H9 (cell line): ENCODE data around the gene BCKDHB. TPM values are rescaled to one million over a fixed set of nuclear protein-coding genes. Genes with fewer than 3 reads are reported as not detected.

Experiments
- DNase-seq: peaks from one replicate; pipeline ENCODE4 v3.0.0-alpha.2; 2017
- H2AFZ ChIP-seq: one replicate; pipeline ENCODE4 v1.6.1; 2013; ENCODE audit warnings: mild to moderate bottlenecking, low read length, control low read depth, moderate library complexity
- H2AK5ac ChIP-seq: 2 replicates; pipeline ENCODE4 v1.6.1; 2013; ENCODE audit warnings: low read length, control low read depth, mixed read lengths; ENCODE audit not compliant: insufficient read length
- H2BK120ac ChIP-seq: one replicate; pipeline ENCODE4 v1.6.1; 2013; ENCODE audit warnings: low read depth, mild to moderate bottlenecking, low read length, control low read depth, inconsistent platforms; ENCODE audit not compliant: poor library complexity, severe bottlenecking
- H2BK12ac ChIP-seq: 2 replicates; pipeline ENCODE4 v1.6.1; 2013; ENCODE audit warnings: low read length, control low read depth, mixed read lengths, low read depth; ENCODE audit not compliant: insufficient read length
- H2BK15ac ChIP-seq: 2 replicates; pipeline ENCODE4 v1.6.1; 2013; ENCODE audit warnings: low read depth, low read length, control low read depth
- H2BK20ac ChIP-seq: one replicate; pipeline ENCODE4 v1.6.1; 2013; ENCODE audit warnings: low read depth, mild to moderate bottlenecking, low read length, control low read depth, inconsistent platforms; ENCODE audit not compliant: poor library complexity, severe bottlenecking
- H2BK5ac ChIP-seq: 2 replicates; pipeline ENCODE4 v1.6.1; 2013; ENCODE audit warnings: low read length, control low read depth, mixed read lengths; ENCODE audit not compliant: insufficient read length
- H3K14ac ChIP-seq: 2 replicates; pipeline ENCODE4 v1.6.1; 2013; ENCODE audit warnings: low read length, control low read depth; ENCODE audit not compliant: insufficient read depth
- H3K18ac ChIP-seq: 2 replicates; pipeline ENCODE4 v1.6.1; 2013; ENCODE audit warnings: low read depth, mild to moderate bottlenecking, mixed read lengths, low read length, control low read depth; ENCODE audit not compliant: insufficient read length
- H3K23ac ChIP-seq: 2 replicates; pipeline ENCODE4 v1.6.1; 2013; ENCODE audit warnings: low read length, control low read depth, mixed read lengths, low read depth; ENCODE audit not compliant: insufficient read length
- H3K23me2 ChIP-seq: 2 replicates; pipeline ENCODE4 v1.6.1; 2013; ENCODE audit warnings: low read depth, mild to moderate bottlenecking, mixed read lengths, low read length, control low read depth; ENCODE audit not compliant: insufficient read length, poor library complexity, severe bottlenecking
- H3K27ac ChIP-seq: 2 replicates; pipeline ENCODE4 v1.5.1; 2013; ENCODE audit warnings: low read length, control low read depth, mixed read lengths, low read depth; ENCODE audit not compliant: insufficient read length
- H3K27me3 ChIP-seq: 2 replicates; pipeline ENCODE4 v1.6.1; 2013; ENCODE audit warnings: low read length, control low read depth, inconsistent platforms; ENCODE audit not compliant: insufficient read depth
- H3K4ac ChIP-seq: 2 replicates; pipeline ENCODE4 v1.6.1; 2013; ENCODE audit warnings: low read depth, mild to moderate bottlenecking, control low read depth, inconsistent platforms, low read length, moderate library complexity
- H3K4me1 ChIP-seq: 2 replicates; pipeline ENCODE4 v1.6.1; 2013; ENCODE audit warnings: low read length, control low read depth, inconsistent platforms; ENCODE audit not compliant: insufficient read depth
- H3K4me2 ChIP-seq: 2 replicates; pipeline ENCODE4 v1.6.1; 2013; ENCODE audit warnings: low read length, control low read depth, mixed read lengths; ENCODE audit not compliant: insufficient read length, insufficient read depth
- H3K56ac ChIP-seq: 2 replicates; pipeline ENCODE4 v1.6.1; 2013; ENCODE audit warnings: low read depth, mild to moderate bottlenecking, mixed read lengths, low read length, control low read depth; ENCODE audit not compliant: insufficient read length
- H3K79me1 ChIP-seq: 2 replicates; pipeline ENCODE4 v1.6.1; 2013; ENCODE audit warnings: low read depth, mild to moderate bottlenecking, moderate library complexity, low read length, control low read depth, inconsistent platforms; ENCODE audit not compliant: insufficient read depth, poor library complexity, severe bottlenecking
- H3K79me2 ChIP-seq: 2 replicates; pipeline ENCODE4 v1.6.1; 2013; ENCODE audit warnings: low read length, control low read depth, inconsistent platforms; ENCODE audit not compliant: insufficient read depth
- H3K9ac ChIP-seq: 2 replicates; pipeline ENCODE4 v1.6.1; 2013; ENCODE audit warnings: low read length, control low read depth, mixed read lengths; ENCODE audit not compliant: insufficient read length; ENCODE audit errors: extremely low read depth
- H3K9me3 ChIP-seq: one replicate; pipeline ENCODE4 v1.6.1; 2013; ENCODE audit warnings: low read depth, low read length, inconsistent platforms; ENCODE audit not compliant: control insufficient read depth
- H3T11ph ChIP-seq: one replicate; pipeline ENCODE4 v1.6.1; 2013; ENCODE audit warnings: mild to moderate bottlenecking, low read length, control low read depth, inconsistent platforms
- H4K20me1 ChIP-seq: one replicate; pipeline ENCODE4 v1.6.1; 2013; ENCODE audit not compliant: control insufficient read depth, insufficient read length, insufficient read depth
- H4K5ac ChIP-seq: 2 replicates; pipeline ENCODE4 v1.6.1; 2013; ENCODE audit warnings: low read depth, mild to moderate bottlenecking, mixed read lengths, low read length, control low read depth; ENCODE audit not compliant: insufficient read length
- H4K8ac ChIP-seq: replicated peaks from 2 replicates; pipeline ENCODE4 v1.6.1; 2013; ENCODE audit warnings: low read length, control low read depth, mixed read lengths, low read depth; ENCODE audit not compliant: insufficient read length
- H4K91ac ChIP-seq: 2 replicates; pipeline ENCODE4 v1.6.1; 2013; ENCODE audit warnings: low read depth, mild to moderate bottlenecking, moderate library complexity, mixed read lengths, low read length, control low read depth; ENCODE audit not compliant: insufficient read length
- H3K27ac Mint-ChIP-seq, 3 experiments: 2 replicates in 2 of 3; 3 replicates in 1 of 3; pipeline ENCODE4 v1.8.0; 2020 to 2021; ENCODE audit warnings: mixed read lengths in 3 of 3, mild to moderate bottlenecking in 1 of 3, moderate library complexity in 1 of 3
- H3K27me3 Mint-ChIP-seq: 2 replicates; pipeline ENCODE4 v1.8.0; 2021; ENCODE audit warnings: low read depth, mild to moderate bottlenecking, moderate library complexity, mixed read lengths
- H3K36me3 Mint-ChIP-seq, 3 experiments: 2 replicates in 2 of 3; 3 replicates in 1 of 3; pipeline ENCODE4 v1.8.0; 2020 to 2021; ENCODE audit warnings: low read depth in 3 of 3, mixed read lengths in 3 of 3; ENCODE audit not compliant: insufficient read depth in 1 of 3
- H3K4me1 Mint-ChIP-seq, 2 experiments: 2 replicates each; pipeline ENCODE4 v1.8.0; 2020; ENCODE audit warnings: mixed read lengths in 2 of 2
- H3K4me3 Mint-ChIP-seq, 2 experiments: 2 replicates in 1 of 2; 3 replicates in 1 of 2; pipeline ENCODE4 v1.8.0; 2020 to 2021; ENCODE audit warnings: mild to moderate bottlenecking in 2 of 2, mixed read lengths in 2 of 2, moderate library complexity in 1 of 2
- H3K9me3 Mint-ChIP-seq, 2 experiments: 2 replicates in 1 of 2; 3 replicates in 1 of 2; pipeline ENCODE4 v1.8.0; 2020; ENCODE audit warnings: mild to moderate bottlenecking in 2 of 2, mixed read lengths in 2 of 2, moderate library complexity in 1 of 2
- total RNA-seq: library from RNA; stranded (reverse); gene quantifications from 2 replicates; pipeline ENCODE4 v1.2.1, GENCODE V29; 2021
- TF ChIP-seq, protein P1 (sequence below): fragments of 200-600 bp; sonication (generic); conservative IDR thresholded peaks from 3 replicates; pipeline ENCODE4 v1.8.0; 2021; ENCODE audit warnings: antibody characterized with exemption, mild to moderate bottlenecking

BCKDHB gene
- total RNA-seq, 1 experiment from 2014 or later: 26.6 TPM

DNA sequence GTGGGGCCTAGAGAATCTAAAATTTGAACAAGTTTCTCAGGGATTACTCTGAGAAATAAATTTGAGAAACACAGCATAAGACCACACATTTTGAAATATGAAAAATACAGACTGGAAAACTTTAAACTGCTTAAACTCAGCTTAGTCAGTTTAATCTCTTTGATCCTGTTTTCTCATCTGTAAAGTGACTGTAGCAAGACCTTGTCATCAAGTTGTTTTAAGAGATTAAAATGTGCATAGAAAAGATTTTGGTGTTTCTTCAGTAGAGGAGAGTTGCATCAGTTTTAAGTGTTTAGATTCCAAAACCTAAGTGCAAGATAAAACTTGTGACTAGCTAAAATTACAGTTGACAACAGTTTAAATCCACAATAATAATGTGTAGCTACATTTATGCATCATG lies 8.1 kb upstream of the BCKDHB start:
- Histone ChIP-seq H3K27me3 (no peaks in the 10 kb centered on the region), H3K56ac (no peak overlapping the region), H3K14ac (no peak overlapping the region), H3K79me1 (no peaks in the 10 kb centered on the region), H4K91ac (no peak overlapping the region), H3K4me2 (no peak overlapping the region), H3K9me3 (no peaks in the 10 kb centered on the region), H2BK12ac (no peak overlapping the region), H3K79me2 (no peaks in the 10 kb centered on the region), H2BK120ac (no peak overlapping the region), H3K27ac (no peak overlapping the region), H3K9ac (no peak overlapping the region), H3T11ph (no peak overlapping the region), H4K8ac (no peak overlapping the region), H2BK20ac (no peak overlapping the region), H4K20me1 (no peaks in the 10 kb centered on the region), H3K4ac (no peak overlapping the region), H2BK5ac (no peak overlapping the region), H3K18ac (no peak overlapping the region), H2BK15ac (no peak overlapping the region), H3K23ac (no peak overlapping the region), H4K5ac (no peak overlapping the region), H2AFZ (no peak overlapping the region), H3K23me2 (no peaks in the 10 kb centered on the region), H3K4me1 (no peaks in the 10 kb centered on the region), H2AK5ac (no peak overlapping the region)
- TF ChIP-seq, protein P1, sequence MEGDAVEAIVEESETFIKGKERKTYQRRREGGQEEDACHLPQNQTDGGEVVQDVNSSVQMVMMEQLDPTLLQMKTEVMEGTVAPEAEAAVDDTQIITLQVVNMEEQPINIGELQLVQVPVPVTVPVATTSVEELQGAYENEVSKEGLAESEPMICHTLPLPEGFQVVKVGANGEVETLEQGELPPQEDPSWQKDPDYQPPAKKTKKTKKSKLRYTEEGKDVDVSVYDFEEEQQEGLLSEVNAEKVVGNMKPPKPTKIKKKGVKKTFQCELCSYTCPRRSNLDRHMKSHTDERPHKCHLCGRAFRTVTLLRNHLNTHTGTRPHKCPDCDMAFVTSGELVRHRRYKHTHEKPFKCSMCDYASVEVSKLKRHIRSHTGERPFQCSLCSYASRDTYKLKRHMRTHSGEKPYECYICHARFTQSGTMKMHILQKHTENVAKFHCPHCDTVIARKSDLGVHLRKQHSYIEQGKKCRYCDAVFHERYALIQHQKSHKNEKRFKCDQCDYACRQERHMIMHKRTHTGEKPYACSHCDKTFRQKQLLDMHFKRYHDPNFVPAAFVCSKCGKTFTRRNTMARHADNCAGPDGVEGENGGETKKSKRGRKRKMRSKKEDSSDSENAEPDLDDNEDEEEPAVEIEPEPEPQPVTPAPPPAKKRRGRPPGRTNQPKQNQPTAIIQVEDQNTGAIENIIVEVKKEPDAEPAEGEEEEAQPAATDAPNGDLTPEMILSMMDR: no peak
- no peak overlapping the region for H3K4me3 Mint-ChIP-seq
- no peaks in the 10 kb centered on the region for H3K36me3 Mint-ChIP-seq
- no peaks in the 10 kb centered on the region for H3K4me1 Mint-ChIP-seq
- H3K27me3 Mint-ChIP-seq: peaks cover 2% of the 10 kb centered on the region; the same call in 1 of the 2 replicates
- no peaks in the 10 kb centered on the region for H3K9me3 Mint-ChIP-seq
- no peak for DNase-seq
- no peak overlapping the region for H3K27ac Mint-ChIP-seq
